GM18511 (cell line): ENCODE data around the gene ZNF407.
A peak's percentile ranks its signal among the peaks of the same experiment; 100 is the strongest.

Experiments used
- ATAC-seq: cut with Tn5 transposase; IDR thresholded peaks from one replicate; pipeline ENCODE4 v1.9.1; 2021; ENCODE audit warnings: mild to moderate bottlenecking, moderate library complexity; ENCODE audit not compliant: unreplicated experiment

Gene ZNF407

DNA sequence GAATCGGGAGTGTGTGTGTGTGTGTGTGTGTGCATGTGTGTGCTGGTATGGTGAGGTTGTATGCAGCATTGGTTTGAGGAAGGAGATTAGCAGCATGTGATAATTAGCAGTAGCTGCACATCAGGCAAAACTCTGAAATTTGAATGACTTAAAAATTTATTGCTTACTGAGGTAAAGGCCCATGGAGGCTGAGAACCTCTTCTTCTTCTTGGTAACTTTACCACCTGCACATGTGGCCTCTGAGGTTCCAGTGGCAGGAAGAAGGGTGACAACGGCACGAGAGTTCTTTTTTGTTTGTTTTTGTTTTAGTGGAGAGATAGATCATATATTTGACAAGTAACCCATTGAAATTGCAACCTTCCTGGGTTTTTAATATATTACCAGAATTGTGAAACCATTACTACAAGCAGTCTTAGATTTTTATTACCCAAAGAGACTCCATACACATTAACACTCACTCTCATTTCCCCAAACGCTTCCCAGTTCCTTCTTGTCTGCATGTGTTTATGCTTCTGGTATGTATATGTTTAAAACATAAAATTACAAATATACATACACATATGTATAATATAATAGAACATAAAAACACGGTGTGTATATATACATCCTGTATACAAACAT lies 319.2 kb downstream of the ZNF407 start:
- no peak for ATAC-seq

DNA sequence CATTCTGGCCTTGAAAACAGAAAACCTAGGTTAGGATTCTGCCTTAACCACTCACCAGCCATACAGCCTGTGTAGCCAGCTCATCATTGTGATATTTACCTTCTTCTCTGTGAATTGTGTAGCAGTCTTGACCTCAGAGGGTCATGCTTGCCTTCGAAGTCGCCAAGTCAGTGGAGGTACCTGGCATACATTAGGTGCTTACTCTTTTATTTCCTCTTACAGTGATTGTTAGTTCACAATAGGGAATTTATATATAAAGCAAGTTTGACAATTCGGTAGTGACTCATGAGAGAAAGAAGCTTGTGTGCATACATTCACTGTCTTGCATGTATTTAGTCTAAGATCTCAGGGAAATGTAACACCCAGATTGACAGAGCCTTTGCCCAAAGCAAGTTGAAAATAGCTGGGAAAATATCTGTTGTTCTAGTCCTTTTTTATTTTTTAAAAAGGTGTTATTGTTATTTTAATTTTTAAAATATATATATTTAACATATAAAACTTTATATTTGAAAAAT lies 320.7 kb downstream of the ZNF407 start:
- no peak for ATAC-seq

DNA sequence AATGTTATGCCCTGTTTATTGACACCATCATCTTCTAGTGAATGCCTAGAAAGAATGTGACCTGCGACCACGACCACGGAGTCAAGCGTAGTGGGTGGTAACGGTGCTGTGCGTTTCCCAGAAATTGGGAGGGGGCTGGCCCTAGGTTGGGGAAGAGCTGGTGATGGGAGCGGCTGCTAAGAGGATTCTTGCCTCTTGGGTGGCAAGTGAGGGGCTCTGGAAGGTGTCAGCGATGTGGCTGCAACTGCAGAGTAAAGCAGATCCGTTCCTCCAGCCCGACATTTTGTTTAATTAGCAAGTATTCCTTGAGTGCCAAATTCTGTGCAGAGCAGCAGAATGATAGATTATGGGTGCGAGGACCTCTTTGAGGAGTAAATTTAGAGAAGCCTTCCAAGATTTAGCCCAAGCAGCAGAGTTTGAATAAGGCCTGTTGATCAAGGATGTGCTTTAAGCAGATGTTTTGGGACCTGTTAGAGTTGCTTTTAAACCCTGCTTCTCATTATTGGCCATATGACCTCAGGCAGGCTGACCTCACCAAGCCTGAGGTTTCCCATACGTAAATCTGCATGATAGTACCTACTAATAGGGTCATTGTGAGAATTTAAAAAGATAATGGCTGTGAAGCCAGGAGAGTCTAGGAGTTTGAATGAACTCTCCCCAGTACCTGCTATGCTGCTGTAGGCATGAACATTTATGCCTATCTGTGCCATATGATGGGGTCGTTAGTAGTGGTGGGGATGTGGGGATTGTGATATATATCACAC lies 323.6 kb downstream of the ZNF407 start:
- no peak for ATAC-seq

DNA sequence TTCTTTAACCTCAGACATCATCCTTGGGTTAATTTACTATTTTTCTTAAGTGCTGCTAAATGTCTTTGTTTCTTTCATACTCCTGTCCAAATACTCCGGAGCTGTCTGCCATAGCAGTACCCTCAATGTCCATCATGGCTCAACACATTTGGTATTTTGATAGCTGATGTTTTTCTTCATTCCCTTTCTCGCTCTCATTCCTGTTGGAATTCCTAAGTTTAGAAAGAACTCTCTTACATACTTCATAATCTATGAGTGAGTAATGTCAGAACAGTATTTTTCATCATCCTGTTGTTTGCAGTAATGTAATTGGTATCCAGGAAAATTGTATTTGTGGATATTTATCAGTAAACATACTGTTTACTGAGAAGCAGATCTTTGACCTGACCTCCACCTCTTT lies 328.4 kb downstream of the ZNF407 start:
- no peak for ATAC-seq

DNA sequence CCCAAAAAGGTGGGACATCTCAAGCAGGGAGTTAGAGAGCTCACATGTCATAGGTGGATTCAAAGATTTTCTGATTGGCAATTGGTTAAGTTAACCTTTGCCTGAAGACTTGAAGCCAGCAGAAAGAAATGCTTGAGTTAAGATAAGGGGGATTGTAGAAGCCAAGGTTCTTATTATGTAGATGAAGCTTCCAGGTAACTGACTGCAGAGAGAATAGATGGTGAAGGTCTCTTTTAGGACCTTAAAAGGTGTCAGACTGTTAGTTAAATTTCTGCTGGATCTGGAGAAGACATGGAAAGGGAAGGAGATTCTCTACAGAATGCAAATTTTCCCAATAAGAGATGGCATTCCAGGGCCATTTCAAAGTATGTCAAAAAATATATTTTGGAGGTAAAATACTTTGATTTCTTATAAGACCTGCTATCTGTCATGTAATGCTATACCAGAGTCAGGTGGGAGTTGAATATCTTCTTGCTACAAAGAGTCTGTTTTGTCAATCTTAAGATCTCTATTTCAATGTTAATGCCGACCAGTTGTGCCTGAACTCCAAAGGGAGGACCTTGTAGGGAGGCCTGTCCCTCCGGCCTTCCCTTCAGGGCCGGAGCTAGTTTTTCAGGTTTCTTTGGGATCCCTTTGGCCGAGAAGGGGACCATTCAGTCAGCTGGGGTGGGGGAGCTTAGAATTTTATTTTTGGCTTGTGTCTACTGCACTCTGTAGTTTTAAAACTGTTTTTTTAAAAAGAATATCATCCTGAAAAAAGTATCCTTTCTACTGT lies 330.7 kb downstream of the ZNF407 start:
- ATAC-seq = no peak

DNA sequence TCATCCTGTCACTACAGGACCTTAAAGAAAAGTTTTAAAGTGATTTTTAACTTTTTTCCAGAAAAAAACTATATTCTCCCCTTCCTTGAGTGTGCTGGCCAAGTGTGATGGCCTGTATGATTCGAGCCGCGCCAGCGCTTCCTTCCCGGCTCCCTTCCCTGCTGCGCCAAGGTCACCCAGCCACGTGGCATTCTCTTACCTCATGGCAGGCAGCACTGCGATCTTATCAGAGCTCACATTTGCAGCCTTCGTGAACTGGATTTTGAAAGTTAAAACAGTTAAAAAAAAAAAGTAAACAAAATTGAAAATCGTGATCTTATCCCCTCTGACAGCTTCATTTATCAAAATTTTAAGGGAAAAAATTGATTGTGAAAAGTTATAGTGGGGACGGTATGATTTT lies 331.4 kb downstream of the ZNF407 start:
- ATAC-seq = no peak

DNA sequence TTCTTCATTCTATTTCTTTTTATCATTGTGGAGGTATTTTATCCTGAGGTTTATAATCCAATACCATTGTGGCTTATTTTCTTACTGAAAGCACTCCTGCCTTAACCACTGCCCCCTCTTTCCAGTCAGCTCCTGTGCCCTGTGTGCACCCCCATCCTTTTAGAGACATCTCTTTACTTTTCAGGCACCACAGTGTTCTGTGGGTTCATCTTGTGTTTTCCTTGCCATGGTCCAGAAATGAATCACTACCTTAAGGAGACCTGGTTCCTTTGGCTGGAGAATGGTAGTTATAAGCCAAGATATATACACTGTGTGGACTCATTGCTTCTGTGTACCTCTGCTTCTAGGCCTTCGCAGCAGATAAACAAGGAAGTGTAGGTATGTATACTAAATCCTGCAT lies 332.9 kb downstream of the ZNF407 start:
- ATAC-seq = no peak

DNA sequence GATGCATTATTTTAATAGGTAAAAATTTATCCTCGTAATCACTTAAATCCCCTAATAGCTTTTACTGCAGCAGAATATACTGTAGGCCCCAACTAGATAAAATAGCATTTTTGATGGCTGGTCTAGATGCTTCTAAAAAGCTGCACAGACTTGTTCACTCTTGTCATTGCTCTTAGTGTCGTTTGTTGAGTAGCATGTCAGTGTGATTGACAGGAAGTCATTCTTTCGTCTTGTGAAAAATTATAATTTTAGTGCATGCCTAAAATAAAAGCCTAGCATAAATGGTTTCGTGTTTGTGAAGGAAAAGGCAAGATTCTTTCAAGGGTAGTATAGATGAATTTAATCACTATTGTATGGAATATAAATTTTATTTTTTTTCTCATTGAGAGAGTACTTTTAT lies 336.3 kb downstream of the ZNF407 start:
- no peak for ATAC-seq

DNA sequence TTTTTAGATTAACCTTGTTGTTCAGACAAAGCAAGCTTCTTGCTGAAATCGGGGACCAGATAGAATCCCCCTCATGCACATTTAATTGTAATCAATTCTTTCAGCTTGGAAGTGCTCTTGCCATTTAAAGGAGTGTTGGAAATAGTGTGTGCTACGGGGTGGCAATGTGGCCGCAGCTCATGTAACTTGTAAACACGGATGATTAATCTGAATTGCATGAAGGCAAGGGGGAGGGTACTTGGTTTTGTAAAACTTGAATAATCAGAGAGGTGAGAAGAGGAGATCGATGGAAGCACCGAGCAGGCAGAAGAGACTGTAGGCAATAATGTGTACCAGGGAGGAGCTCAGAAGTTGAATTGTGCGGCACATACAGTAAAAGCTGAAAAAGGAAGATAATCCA lies 337.8 kb downstream of the ZNF407 start:
- ATAC-seq = no peak

DNA sequence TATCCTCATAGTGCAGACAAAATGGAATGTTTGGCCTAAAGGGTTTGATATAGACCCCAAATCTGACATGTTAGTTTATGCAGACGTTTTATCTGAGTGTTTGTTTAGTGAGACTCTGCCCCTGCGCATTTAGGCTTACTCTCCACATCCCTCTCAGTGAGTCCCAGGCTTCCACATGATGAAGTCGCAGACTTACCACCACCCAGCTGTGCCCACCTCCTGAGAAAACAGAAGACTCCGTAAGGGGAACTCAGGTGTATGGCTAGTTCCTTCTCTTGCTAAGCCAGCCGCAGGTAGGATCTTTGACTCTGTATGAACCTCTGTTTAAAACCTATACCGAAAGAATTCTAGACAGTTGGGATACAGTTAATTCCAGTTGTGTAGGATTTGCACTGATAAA lies 338.7 kb downstream of the ZNF407 start:
- no peak for ATAC-seq

DNA sequence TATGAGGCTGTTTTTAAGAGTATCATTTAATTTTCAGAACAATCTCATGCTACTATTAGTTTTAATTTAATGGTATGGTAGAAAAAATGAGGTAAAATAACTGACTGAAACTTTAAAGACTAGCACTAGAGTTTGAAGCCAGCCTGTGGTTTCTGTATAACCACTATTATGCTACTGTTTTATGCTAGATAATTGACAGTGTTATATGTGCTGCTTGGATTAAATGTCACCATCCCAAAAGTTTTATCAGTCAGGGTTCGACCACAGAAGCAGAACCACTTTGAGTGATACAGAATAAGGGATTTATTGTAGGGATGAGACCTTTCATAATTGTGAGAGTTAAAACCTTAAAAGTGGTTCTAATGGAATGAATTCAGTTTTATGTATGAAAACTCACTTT lies 339.6 kb downstream of the ZNF407 start:
- ATAC-seq = no peak

DNA sequence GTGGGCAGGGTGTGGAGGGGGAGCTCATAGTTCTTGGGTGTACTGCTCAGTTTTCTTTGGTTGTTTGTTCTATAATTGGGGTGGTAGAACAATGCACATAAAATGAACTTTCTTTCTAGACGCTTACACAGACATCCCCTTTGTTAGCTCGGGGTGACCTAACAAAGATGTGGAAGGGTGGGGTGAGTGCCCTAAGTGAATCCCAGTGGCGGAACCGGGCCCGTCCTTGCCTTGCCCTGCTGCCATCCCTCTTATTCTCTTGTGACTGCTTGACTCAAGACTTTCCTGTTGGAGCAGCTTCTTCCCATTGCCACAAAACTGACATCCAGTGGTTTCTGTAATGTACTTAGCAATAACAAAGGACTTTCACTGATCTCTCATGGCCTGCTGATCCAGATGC lies 343.2 kb downstream of the ZNF407 start:
- ATAC-seq = no peak

DNA sequence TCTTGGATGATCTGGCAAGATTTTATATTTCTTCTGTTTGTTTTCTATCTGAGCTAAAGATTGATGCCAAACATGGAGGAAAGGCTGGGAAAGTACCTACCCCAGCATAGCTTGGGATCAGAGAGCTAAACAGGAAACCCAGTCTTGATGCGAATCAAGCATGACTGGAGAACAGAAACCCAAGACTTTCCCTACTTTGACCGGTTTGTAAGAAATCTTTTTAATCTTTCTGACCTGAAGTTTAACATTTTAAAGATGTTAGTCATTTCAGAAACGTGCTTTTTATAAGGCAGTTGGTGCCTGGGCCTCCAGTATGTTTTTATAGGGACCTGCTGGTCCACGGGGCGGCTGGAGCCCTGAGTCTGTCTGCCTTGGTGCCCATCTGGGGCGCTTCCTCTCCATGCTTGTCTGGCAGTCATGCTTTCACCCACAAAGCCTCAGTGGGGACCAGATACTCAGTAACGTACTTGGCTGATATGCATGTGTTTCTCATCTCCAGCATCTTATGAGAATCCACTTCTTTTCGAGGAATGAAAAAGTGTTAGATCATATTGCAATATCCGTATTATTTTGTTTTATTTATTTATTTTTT lies 344.7 kb downstream of the ZNF407 start:
- ATAC-seq = peak; percentile 97

DNA sequence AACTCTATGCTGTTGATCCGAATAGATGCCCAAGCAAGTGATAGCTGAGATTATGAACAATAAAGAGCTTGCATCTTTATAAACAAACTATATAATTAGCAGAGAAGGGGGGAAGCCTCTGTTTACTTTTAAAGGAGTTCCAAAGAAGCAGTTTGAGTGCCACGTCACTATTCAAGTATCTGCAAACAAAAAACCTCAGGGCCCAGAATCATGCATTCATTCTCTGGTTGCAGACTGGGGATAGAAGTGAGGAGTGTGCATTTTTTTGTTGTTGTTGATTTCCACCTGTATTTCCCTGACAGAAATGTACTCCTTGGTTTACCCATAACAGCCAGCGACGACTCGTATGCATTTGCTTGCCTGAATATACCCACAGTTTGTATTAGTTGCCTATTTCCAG lies 347.0 kb downstream of the ZNF407 start:
- ATAC-seq = no peak

DNA sequence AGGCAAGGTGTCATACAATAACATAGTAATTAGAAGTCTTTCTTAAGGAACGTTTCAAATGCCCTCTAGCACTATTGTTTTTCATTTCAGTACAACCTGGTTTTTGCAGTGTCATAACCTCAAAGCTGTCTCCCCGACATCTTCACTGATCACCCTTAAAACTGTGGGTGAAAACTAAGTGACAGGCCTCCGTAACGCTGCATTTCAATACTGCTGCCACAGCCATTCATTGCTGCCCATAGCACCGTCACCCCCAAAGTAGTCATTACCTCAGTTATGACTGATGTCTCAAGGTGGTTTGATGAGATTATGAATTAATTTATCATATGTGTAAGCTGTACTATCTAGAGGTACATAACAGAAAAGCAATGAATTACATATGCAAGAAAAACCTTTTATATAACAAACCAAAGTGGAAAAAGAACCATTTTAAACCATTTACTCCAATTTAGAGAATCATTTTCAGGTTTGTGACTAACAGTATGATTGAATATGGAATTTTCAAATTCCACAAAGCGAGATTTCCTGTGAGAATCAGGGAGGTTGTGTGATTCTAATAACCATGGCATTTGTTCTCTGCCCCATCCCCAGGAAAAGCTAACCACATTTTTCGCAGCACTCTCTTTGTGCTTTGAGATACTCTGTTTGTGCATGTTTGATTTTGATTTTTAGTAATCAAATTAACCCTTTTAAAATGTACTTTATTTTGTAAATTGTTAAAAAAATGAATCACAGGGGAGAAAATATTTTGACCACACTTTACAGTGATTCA lies 348.3 kb downstream of the ZNF407 start:
- ATAC-seq = no peak

DNA sequence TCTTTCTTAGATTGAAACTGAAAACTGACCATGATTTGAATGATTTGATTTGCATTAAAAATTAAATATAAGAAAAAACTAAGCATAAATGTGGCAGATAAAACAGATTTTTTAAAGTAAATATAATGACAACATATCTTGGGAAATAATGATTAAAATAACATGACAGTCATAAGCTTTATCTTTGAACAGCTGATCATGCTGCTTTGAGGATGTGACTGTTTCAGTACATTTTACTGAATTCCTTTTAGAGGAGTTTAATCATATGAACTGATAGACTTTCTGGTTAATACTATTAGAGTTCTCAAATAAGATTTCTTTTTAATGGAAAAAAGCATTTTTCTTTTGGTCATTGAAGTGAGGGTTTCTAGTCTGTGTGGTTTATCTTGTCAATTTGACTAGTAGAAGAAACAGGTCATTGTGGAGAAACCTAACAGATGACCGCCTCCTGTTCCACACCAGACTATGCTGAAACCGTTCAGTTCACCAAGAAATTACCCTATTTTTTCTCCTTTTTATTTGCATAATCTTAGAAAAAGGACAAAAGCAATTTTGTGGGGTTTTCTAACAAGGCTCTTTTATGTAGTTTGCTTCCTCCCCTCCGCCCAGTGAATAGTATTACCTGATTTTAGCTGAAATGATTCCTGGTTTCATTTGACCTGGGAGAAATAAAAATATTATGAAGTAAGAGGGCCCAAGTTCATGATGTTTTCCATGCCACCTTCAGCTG lies 349.1 kb downstream of the ZNF407 start:
- no peak for ATAC-seq

DNA sequence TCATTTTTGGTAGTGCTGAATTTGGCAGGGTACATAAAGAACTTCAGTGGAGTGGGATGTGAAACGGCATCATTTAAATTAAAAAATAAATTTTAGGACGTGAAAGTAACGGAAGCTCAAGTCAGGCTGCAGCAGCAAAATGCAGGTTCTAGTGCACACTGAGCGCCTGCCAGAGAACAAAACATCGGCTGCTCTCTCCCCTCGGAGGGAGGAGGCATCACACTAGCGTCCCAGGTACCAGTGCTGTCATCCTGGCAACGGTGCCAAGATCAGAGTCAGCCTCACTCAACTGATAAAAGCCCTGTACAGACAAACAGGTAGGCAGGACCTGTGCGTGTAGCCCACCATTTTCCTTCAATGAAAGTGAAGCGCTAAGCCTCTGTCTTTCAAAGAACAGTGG lies 349.7 kb downstream of the ZNF407 start:
- ATAC-seq = no peak

DNA sequence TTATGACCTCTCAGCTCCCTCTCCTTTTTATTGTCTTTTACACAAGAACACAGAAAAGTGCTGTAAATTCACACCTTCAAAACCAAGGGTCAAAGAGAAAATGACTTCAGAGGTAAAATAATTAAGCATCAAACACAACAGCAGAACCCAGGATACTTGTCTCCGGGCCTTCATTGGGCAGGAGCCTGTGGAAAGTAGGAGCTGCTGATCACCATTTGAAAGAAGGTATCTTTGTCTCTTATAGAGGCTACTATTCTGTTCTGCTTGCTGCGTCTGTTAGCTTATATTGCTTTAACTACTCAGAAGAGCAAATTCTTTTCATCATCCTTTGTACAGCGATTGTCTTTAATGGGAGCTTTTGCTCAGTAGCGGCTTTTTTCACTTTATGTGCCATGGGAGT lies 350.2 kb downstream of the ZNF407 start:
- no peak for ATAC-seq

DNA sequence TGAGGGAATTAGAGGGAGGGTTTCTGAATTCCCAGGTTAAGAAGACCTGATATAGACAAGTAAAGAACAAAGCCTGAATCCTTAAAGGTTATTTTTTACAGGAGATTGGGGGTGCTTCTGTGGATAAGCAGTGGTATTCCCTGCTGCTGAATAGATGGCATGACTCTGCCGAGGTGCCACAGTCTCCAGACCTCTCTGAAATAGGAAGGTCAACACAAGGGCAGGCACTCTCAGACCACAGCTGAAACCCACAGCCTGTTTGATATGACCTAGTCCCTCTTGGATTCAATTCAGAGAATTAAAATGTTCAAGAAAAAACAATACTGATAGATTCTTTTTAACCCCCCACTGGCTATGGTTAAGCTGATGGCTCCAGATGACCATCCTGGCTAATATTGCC lies 351.9 kb downstream of the ZNF407 start:
- peak; percentile 45 for ATAC-seq

DNA sequence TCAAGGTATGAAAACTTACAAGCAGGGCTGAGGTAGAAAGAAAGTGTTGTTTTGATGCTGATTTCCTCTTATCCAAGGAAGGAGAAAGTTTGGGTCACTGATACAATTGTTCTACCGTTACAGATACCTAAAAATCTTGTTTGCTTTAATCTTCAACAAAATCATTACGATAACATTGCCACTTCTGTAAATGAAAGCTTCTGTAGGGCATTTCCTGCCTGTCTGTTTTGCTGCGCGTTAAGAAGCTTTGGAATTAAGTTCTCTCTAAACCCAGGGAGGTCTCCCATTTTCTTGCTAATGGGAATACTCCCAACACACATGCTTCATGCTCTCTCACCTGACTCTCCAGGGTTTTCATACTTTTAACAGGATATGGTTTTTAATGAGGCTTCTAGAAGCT lies 352.8 kb downstream of the ZNF407 start:
- ATAC-seq = no peak
